PC-9 (cell line): Measurements from ENCODE around the gene SPRING1. TPM values are rescaled to one million over a fixed set of nuclear protein-coding genes. Genes with fewer than 3 reads are reported as not detected.

Source experiments
- BruUV-seq: library from RNA; stranded (reverse); fragments of 400-500 nt; replicated peaks from 2 replicates; lab custom pipeline; 2021; lab: Mats Ljungman, UMichigan
- CTCF ChIA-PET: fragments of 300-600 bp; sonication (Branson Sonifier 250); formaldehyde crosslinking; loops from one replicate; lab custom pipeline; 2022; ENCODE audit warnings: antibody characterized with exemption; lab: Charles Lee
- POLR2A ChIA-PET: fragments of 300-600 bp; sonication (Branson Sonifier 250); formaldehyde crosslinking; loops from one replicate; lab custom pipeline; 2022; ENCODE audit warnings: antibody characterized with exemption; ENCODE audit not compliant: unreplicated experiment; lab: Charles Lee
- DNase-seq, 2 experiments: peaks; one replicate each; pipeline versions ENCODE4 v3.0.0 to v3.0.0-alpha.2; 2015 to 2022; ENCODE audit warnings: mixed read lengths in 1 of 2
- H2AFZ ChIP-seq: fragments of 200-600 bp; sonication (generic); 2 replicates; pipeline ENCODE4 v1.8.1; 2017; ENCODE audit warnings: antibody characterized with exemption
- H3F3A ChIP-seq: fragments of 200-600 bp; sonication (generic); 2 replicates; pipeline ENCODE4 v1.8.1; 2017; ENCODE audit warnings: antibody characterized with exemption, mild to moderate bottlenecking, low read depth; ENCODE audit not compliant: insufficient read depth
- H3K27ac ChIP-seq: fragments of 200-600 bp; sonication (generic); 2 replicates; pipeline ENCODE4 v1.6.1; 2016; ENCODE audit warnings: mixed run types
- H3K27me3 ChIP-seq: fragments of 200-600 bp; sonication (generic); 2 replicates; pipeline ENCODE4 v1.6.1; 2016; ENCODE audit warnings: low read depth, mixed run types; ENCODE audit not compliant: insufficient read depth
- H3K36me3 ChIP-seq: fragments of 200-600 bp; sonication (generic); 2 replicates; pipeline ENCODE4 v1.6.1; 2016; ENCODE audit warnings: low read depth, mixed run types
- H3K4me1 ChIP-seq: fragments of 200-600 bp; sonication (generic); replicated peaks from 2 replicates; pipeline ENCODE4 v1.6.1; 2016; ENCODE audit warnings: mixed run types; ENCODE audit not compliant: insufficient read depth
- H3K4me2 ChIP-seq: fragments of 200-600 bp; sonication (generic); 2 replicates; pipeline ENCODE4 v1.6.1; 2017; ENCODE audit warnings: mixed run types
- H3K4me3 ChIP-seq: fragments of 200-600 bp; sonication (generic); 2 replicates; pipeline ENCODE4 v1.6.1; 2016; ENCODE audit warnings: mixed run types
- H3K79me2 ChIP-seq: fragments of 200-600 bp; sonication (generic); 2 replicates; pipeline ENCODE4 v1.6.1; 2017; ENCODE audit warnings: low read depth, mixed run types
- H3K9me2 ChIP-seq: fragments of 200-600 bp; sonication (generic); 2 replicates; pipeline ENCODE4 v1.8.1; 2017; ENCODE audit warnings: mild to moderate bottlenecking; ENCODE audit not compliant: insufficient read depth
- H3K9me3 ChIP-seq: fragments of 200-600 bp; sonication (generic); 2 replicates; pipeline ENCODE4 v1.8.1; 2016; ENCODE audit warnings: low read depth; ENCODE audit not compliant: insufficient read depth
- H4K20me1 ChIP-seq: fragments of 200-600 bp; sonication (generic); 2 replicates; pipeline ENCODE4 v1.8.1; 2017; ENCODE audit not compliant: insufficient read depth
- CTCF ChIP-seq: fragments of 200-600 bp; sonication (generic); conservative IDR thresholded peaks from 2 replicates; pipeline ENCODE4 v1.6.1; 2017; ENCODE audit warnings: mixed run types, antibody characterized with exemption, mild to moderate bottlenecking, moderate library complexity
- EZH2 ChIP-seq: fragments of 200-600 bp; sonication (generic); IDR thresholded peaks from 2 replicates; pipeline ENCODE4 v1.8.0; 2017; ENCODE audit warnings: antibody characterized with exemption, low read depth
- intact Hi-C: fragments of 100-400 bp; cut with micrococcal nuclease; formaldehyde crosslinking; loops from one replicate; pipeline ENCODE4 v1.10.0; 2022; ENCODE audit not compliant: unreplicated experiment
- total RNA-seq: library from RNA; stranded (reverse); gene quantifications from 2 replicates; pipeline ENCODE4 v1.2.3, GENCODE V29; 2021

Gene SPRING1
- total RNA-seq, 1 experiment from 2014 or later: 29.3 TPM

DNA sequence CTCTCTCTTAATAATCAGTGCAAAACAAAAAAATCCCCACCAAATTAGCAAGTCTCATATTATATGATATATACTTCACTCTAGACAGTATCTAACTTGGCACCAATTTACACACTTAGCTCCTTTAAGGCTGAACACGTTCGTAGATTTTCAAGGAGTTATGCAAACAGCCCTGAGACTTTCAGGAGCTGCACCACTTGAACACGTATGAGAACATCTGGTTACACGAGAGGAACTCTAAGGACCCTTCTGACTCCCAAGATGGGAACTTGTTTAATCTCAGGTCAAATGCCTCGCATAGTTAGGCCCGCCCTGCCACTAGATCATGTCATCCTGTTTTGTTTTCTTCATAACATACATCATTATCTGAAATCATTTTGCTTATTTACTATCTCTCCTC, 10.0 kb downstream of the SPRING1 start:
- H3K4me3 ChIP-seq: no peak overlapping the region
- intact Hi-C loops: no loop called here
- BruUV-seq: no TSS peak
- H3K27me3 ChIP-seq: no peaks in the 10 kb centered on the region
- no peak overlapping the region for H3K27ac ChIP-seq
- no peaks in the 10 kb centered on the region for H3F3A ChIP-seq
- TF ChIP-seq EZH2 (no peak), CTCF (no peak)
- H3K4me2 ChIP-seq: no peak overlapping the region
- H3K4me1 ChIP-seq: no peaks in the 10 kb centered on the region
- ChIA-PET CTCF (interaction anchor here (0.6 kb wide), 1 partner anchor 24 kb away, joined by 4 read pairs; no protein-coding TSS in a partner anchor), POLR2A (no interaction called here)
- peaks cover 22% of the 10 kb centered on the region for H4K20me1 ChIP-seq
- no peak for DNase-seq
- H2AFZ ChIP-seq: no peak overlapping the region
- H3K79me2 ChIP-seq: 0 out of 2 replicates have a peak, but pooled peaks cover 23% of the 10 kb centered on the region
- peaks cover 16% of the 10 kb centered on the region; the same call in 1 of the 2 replicates for H3K36me3 ChIP-seq
- H3K9me3 ChIP-seq: no peaks in the 10 kb centered on the region
- no peaks in the 10 kb centered on the region for H3K9me2 ChIP-seq

- H3K36me3 ChIP-seq: 0 out of 2 replicates have a peak, but pooled peaks cover 12% of the 10 kb centered on the region
- no peaks in the 10 kb centered on the region for H3K9me3 ChIP-seq
- H3K4me3 ChIP-seq: no peak overlapping the region
- TF ChIP-seq EZH2 (no peak), CTCF (no peak)
- no peak overlapping the region for H3K27ac ChIP-seq
- 0 out of 2 replicates have a peak, but pooled peaks cover 23% of the 10 kb centered on the region for H3K79me2 ChIP-seq
- no TSS peak for BruUV-seq
- no peak overlapping the region for H2AFZ ChIP-seq
- H4K20me1 ChIP-seq: peaks cover 22% of the 10 kb centered on the region
- H3F3A ChIP-seq: no peaks in the 10 kb centered on the region
- H3K4me1 ChIP-seq: no peaks in the 10 kb centered on the region
- H3K27me3 ChIP-seq: no peaks in the 10 kb centered on the region
- no peaks in the 10 kb centered on the region for H3K9me2 ChIP-seq
- intact Hi-C loops: no loop called here
- ChIA-PET CTCF (no interaction called here), POLR2A (no interaction called here)
- H3K4me2 ChIP-seq: no peak overlapping the region
- no peak for DNase-seq
Observed at GRCh38 chr12:116727261-116727660, 10.6 kb downstream of the SPRING1 start.

- peaks cover 12% of the 10 kb centered on the region; the same call in 1 of the 2 replicates for H3K36me3 ChIP-seq
- no peaks in the 10 kb centered on the region for H3K4me1 ChIP-seq
- no peak overlapping the region for H3K4me2 ChIP-seq
- H3K9me2 ChIP-seq: no peaks in the 10 kb centered on the region
- no peaks in the 10 kb centered on the region for H3F3A ChIP-seq
- no TSS peak for BruUV-seq
- TF ChIP-seq CTCF (no peak), EZH2 (no peak)
- CTCF ChIA-PET: no interaction called here
- 0 out of 2 replicates have a peak, but pooled peaks cover 19% of the 10 kb centered on the region for H3K79me2 ChIP-seq
- DNase-seq: no peak
- no peak overlapping the region for H3K27ac ChIP-seq
- H4K20me1 ChIP-seq: peaks cover 22% of the 10 kb centered on the region
- no peaks in the 10 kb centered on the region for H3K9me3 ChIP-seq
- H3K27me3 ChIP-seq: no peaks in the 10 kb centered on the region
- no peak overlapping the region for H2AFZ ChIP-seq
- intact Hi-C loops: no loop called here
- POLR2A ChIA-PET: no interaction called here
- no peak overlapping the region for H3K4me3 ChIP-seq
Observed at GRCh38 chr12:116726694-116727093, 11.2 kb downstream of the SPRING1 start.
